Esophagus muscularis mucosa (tissue), 4 donors: ENCODE data around the gene CEBPE. TPM values are rescaled to one million over a fixed set of nuclear protein-coding genes. Genes with fewer than 3 reads are reported as not detected.
"Not testable (repeated sequence)": the region's sequence is repeated elsewhere in the genome, so short reads cannot be mapped to it uniquely, and the experiment has no call there.

Experiments used
- DNase-seq: peaks from one replicate; pipeline ENCODE4 v3.0.0-alpha.2; 2017; ENCODE audit errors: extremely low spot score
- H3K27ac ChIP-seq, 4 donors: fragments of 200-600 bp; sonication (generic); replicated peaks in 1 of 4; 1 replicate in 3 of 4; 2 replicates in 1 of 4; pipeline ENCODE4 v1.5.1; 2016 to 2019; ENCODE audit warnings: mild to moderate bottlenecking in 1 of 4
- H3K27me3 ChIP-seq, 4 donors: fragments of 200-600 bp; sonication (generic); one replicate each; pipeline versions ENCODE4 v1.5.1 to v1.6.0; 2016 to 2019
- H3K36me3 ChIP-seq, 4 donors: fragments of 200-600 bp; sonication (generic); one replicate each; pipeline ENCODE4 v1.5.1; 2016 to 2019
- H3K4me1 ChIP-seq, 4 donors: fragments of 200-600 bp; sonication (generic); one replicate each; pipeline ENCODE4 v1.5.1; 2016 to 2019
- H3K4me3 ChIP-seq, 4 donors: fragments of 200-600 bp; sonication (generic); 1 replicate in 2 of 4; 2 replicates in 2 of 4; pipeline ENCODE4 v1.5.1; 2016 to 2019; ENCODE audit warnings: mild to moderate bottlenecking in 4 of 4, moderate library complexity in 1 of 4
- H3K9me3 ChIP-seq, 4 donors: fragments of 200-600 bp; sonication (generic); 1 replicate in 3 of 4; 2 replicates in 1 of 4; pipeline ENCODE4 v1.5.1; 2016 to 2019
- CTCF ChIP-seq, 3 experiments: fragments of 200-600 bp in 2 of 3; fragments of 450-650 bp in 1 of 3; sonication (generic) in 2 of 3; IDR thresholded peaks; one replicate each; pipeline ENCODE4 v1.5.1; 2017 to 2019; ENCODE audit warnings: antibody characterized with exemption in 3 of 3, mild to moderate bottlenecking in 2 of 3, moderate library complexity in 1 of 3
- EP300 ChIP-seq: sonication (generic); formaldehyde crosslinking; IDR thresholded peaks from one replicate; pipeline ENCODE4 v1.6.1; 2017; ENCODE audit warnings: antibody characterized with exemption
- POLR2A ChIP-seq: fragments of 450-650 bp; IDR thresholded peaks from one replicate; pipeline ENCODE4 v1.6.1; 2017; ENCODE audit warnings: antibody characterized with exemption, moderate library complexity, mild to moderate bottlenecking, low read depth
- POLR2AphosphoS5 ChIP-seq, 2 donors: sonication (generic); formaldehyde crosslinking; IDR thresholded peaks; one replicate each; pipeline ENCODE4 v1.6.1; 2017; ENCODE audit warnings: antibody characterized with exemption in 2 of 2
- WGBS: methylation state at CpG from one replicate; pipeline ENCODE4 v1.1.5; 2018; 5-methylcytosine and 5-hydroxymethylcytosine counted together
- intact Hi-C: fragments of 100-400 bp; cut with DNase I; formaldehyde crosslinking; loops from one replicate; pipeline ENCODE4 v1.15.1; 2023
- total RNA-seq, 4 donors: library from RNA; depleted of rRNA; stranded (reverse); fragments of >200 nt; gene quantifications; one replicate each; pipeline versions ENCODE4 v1.1.0 to v1.2.1, GENCODE V29; 2016

The CEBPE gene
- total RNA-seq, 4 donors from 2014 or later, result 0.57 TPM; not detected in 3

- Histone ChIP-seq H3K4me3 (no peak overlapping the region), H3K27ac (no peak overlapping the region), H3K9me3 (no peaks in the 10 kb centered on the region), H3K36me3 (no peaks in the 10 kb centered on the region), H3K27me3 (peaks cover 0 to 58% (median 0%) of the 10 kb centered on the region in 4 donors), H3K4me1 (peaks cover 0 to 6% (median 0%) of the 10 kb centered on the region in 4 donors)
- intact Hi-C loops, result no loop called here
- DNase-seq, result no peak
- TF ChIP-seq CTCF (IDR thresholded peaks at IDR 0.05) (no peak), EP300 (no peak), POLR2A (no peak), POLR2AphosphoS5 (IDR thresholded peaks at IDR 0.05) (no peak)
- WGBS, result 54% methylated on average over 4 of the region's 10 CpGs
These were observed 5.5 kb downstream of the CEBPE start for GRCh38 chr14:23113431-23114119.

DNA sequence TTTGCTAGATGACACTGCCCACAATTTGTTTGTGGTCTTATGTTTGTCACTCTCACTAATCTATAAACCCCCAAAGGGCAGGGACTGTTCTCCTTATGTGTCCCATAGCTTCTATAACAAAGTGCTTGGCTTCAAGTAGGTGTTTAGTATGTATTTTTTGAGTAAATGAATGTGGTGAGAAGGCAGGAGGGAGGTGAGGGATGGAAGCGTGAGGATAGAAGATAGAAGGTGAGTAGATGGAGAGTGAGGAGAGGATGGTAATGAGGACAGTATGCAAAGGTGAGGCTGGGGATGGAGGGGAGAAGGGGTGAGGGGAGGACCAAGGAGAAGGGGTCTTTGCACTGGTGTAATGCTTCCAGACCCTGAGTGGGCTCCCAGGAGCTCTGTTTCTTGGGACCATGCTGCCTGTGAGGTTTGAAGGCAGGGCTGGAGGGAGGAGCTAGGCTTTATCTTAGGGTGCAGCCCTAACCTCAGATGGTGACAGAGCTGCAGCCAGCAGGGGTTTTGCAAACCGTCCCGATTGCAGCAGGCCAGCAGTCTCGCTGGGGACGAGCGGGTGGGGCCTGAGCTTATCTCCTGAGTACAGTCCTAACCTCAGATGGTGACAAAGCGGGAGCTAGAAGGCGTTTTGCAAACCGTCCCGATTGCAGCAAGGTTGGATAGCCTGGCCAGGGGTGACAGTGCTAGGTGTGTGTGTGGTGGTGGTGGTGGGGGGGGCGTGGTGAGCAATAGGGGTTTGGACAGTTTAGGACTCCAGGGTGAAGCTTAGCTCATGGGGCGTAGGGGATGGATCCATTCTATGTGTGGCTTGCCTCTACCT lies 6.5 kb downstream of the CEBPE start:
- Histone ChIP-seq H3K27ac (no peak overlapping the region), H3K36me3 (no peaks in the 10 kb centered on the region), H3K9me3 (no peaks in the 10 kb centered on the region), H3K27me3 (peaks cover 0 to 50% (median 0%) of the 10 kb centered on the region in 4 donors), H3K4me1 (peaks cover 0 to 6% (median 0%) of the 10 kb centered on the region in 4 donors), H3K4me3 (no peak overlapping the region)
- intact Hi-C loops, result no loop called here
- WGBS, result 46% methylated on average over 9 of the region's 12 CpGs
- no peak for DNase-seq
- TF ChIP-seq POLR2AphosphoS5 (IDR thresholded peaks at IDR 0.05), result no peak
- no peak for TF ChIP-seq EP300
- TF ChIP-seq CTCF (IDR thresholded peaks at IDR 0.05), result no peak
- TF ChIP-seq POLR2A, result no peak

DNA sequence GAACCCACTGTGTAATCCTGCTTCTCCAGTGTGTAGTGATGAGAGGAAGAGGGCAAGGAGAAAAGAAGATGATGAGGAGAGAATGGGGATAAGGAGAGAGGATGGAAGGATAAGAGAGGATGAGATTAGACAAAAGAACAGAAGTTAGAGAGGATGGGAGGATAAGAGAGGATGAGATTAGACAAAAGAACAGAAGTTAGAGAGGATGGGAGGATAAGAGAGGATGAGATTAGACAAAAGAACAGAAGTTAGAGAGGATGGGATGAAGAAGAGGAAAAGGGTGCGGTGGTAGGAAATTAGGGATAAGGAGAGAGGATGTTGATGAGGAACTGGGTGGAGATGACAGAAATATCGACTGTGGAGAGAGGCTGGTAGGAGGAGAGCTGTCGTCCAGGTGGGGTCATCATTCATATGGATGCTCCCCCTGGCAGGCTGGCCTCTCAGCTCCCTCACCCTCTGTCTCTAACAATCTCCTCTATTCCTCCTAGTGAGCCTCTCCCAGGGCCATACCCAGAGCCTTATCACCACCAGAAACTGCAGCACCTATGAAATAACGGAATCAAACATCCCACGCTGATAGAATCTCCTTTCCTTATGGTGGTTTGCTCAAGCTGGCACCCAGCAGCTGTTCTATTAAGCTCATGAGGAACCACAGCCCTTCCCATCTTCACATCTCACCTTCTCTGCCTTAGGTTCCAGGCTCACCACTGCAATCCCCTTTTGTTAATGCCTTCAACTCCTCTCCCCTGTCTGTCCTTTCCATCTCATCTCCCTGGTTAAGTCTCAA lies 8.3 kb downstream of the CEBPE start:
- Histone ChIP-seq H3K27me3 (peaks cover 0 to 33% (median 0%) of the 10 kb centered on the region in 4 donors), H3K9me3 (no peaks in the 10 kb centered on the region), H3K4me1 (peaks cover 0 to 6% (median 0%) of the 10 kb centered on the region in 4 donors), H3K4me3 (no peak overlapping the region), H3K36me3 (no peaks in the 10 kb centered on the region), H3K27ac (no peak overlapping the region)
- TF ChIP-seq CTCF (IDR thresholded peaks at IDR 0.05) (no peak), POLR2A (no peak)
- intact Hi-C loops, result no loop called here
- DNase-seq, result no peak
- WGBS, result 64% methylated on average over 5 of the region's 5 CpGs

- peaks cover 0 to 23% (median 0%) of the 10 kb centered on the region in 4 donors for H3K27me3 ChIP-seq
- H3K36me3 ChIP-seq, result no peaks in the 10 kb centered on the region
- TF ChIP-seq CTCF (IDR thresholded peaks at IDR 0.05) (no peak), EP300 (no peak), POLR2AphosphoS5 (IDR thresholded peaks at IDR 0.05) (no peak), POLR2A (no peak)
- intact Hi-C loops, result no loop called here
- H3K4me1 ChIP-seq, result peaks cover 0 to 6% (median 3%) of the 10 kb centered on the region in 4 donors
- no peaks in the 10 kb centered on the region for H3K9me3 ChIP-seq
- no peak for DNase-seq
- no peak overlapping the region for H3K4me3 ChIP-seq
- no peak overlapping the region for H3K27ac ChIP-seq
- WGBS, result 88% methylated on average over 1 of the region's 1 CpG
These were observed 9.3 kb downstream of the CEBPE start for GRCh38 chr14:23109769-23110168.

DNA sequence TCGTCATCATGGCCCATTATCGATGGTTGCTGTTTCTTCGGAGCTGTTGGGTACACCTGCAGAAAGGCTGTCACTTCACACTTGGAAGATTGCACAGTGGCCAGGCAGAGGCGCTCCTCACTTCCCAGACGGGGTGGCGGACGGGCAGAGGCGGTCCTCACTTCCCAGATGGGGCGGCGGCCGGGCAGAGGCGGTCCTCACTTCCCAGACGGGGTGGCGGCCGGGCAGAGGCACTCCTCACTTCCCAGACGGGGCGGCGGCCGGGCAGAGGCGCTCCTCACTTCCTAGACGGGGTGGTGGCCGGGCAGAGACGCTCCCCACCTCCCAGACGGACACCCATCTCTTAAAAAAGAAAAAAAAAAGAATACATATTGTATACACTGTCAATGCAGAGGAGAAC lies 10.9 kb downstream of the CEBPE start:
- H3K4me3 ChIP-seq, DNase-seq, H3K4me1 ChIP-seq, H3K9me3 ChIP-seq, H3K27ac ChIP-seq, H3K36me3 ChIP-seq, H3K27me3 ChIP-seq, intact Hi-C loops: not testable (repeated sequence)
- 90% methylated on average over 23 of the region's 24 CpGs for WGBS

- H3K36me3 ChIP-seq, H3K27ac ChIP-seq, H3K27me3 ChIP-seq, intact Hi-C loops, H3K4me3 ChIP-seq, DNase-seq, H3K9me3 ChIP-seq, H3K4me1 ChIP-seq: not testable (repeated sequence)
- 96% methylated on average over 3 of the region's 5 CpGs for WGBS
These were observed 11.4 kb downstream of the CEBPE start for GRCh38 chr14:23107620-23108019.
